Measurements from ENCODE around the gene ZHX3.

ZHX3 gene

GRCh38 chr20:41204304-41205265, 112.9 kb downstream of the ZHX3 start:
- TF ChIP-seq, protein P1, sequence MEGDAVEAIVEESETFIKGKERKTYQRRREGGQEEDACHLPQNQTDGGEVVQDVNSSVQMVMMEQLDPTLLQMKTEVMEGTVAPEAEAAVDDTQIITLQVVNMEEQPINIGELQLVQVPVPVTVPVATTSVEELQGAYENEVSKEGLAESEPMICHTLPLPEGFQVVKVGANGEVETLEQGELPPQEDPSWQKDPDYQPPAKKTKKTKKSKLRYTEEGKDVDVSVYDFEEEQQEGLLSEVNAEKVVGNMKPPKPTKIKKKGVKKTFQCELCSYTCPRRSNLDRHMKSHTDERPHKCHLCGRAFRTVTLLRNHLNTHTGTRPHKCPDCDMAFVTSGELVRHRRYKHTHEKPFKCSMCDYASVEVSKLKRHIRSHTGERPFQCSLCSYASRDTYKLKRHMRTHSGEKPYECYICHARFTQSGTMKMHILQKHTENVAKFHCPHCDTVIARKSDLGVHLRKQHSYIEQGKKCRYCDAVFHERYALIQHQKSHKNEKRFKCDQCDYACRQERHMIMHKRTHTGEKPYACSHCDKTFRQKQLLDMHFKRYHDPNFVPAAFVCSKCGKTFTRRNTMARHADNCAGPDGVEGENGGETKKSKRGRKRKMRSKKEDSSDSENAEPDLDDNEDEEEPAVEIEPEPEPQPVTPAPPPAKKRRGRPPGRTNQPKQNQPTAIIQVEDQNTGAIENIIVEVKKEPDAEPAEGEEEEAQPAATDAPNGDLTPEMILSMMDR (IDR thresholded peaks at IDR 0.05; ENCODE audit: extremely low read depth, missing control alignments) = no peak
- DNase-seq (ENCODE audit: low spot score) = no peak

- no peak for DNase-seq (ENCODE audit: low spot score)
- TF ChIP-seq, protein P1 (IDR thresholded peaks at IDR 0.05; ENCODE audit: extremely low read depth, missing control alignments) = no peak
These were observed 113.9 kb downstream of the ZHX3 start for GRCh38 chr20:41203660-41204059.

GRCh38 chr20:41202426-41202825, 115.1 kb downstream of the ZHX3 start:
- TF ChIP-seq, protein P1 (IDR thresholded peaks at IDR 0.05; ENCODE audit: extremely low read depth, missing control alignments) = no peak
- DNase-seq (ENCODE audit: low spot score) = no peak

- no peak for DNase-seq (ENCODE audit: low spot score)
- TF ChIP-seq, protein P1 (IDR thresholded peaks at IDR 0.05; ENCODE audit: extremely low read depth, missing control alignments) = no peak
These were observed 115.8 kb downstream of the ZHX3 start for GRCh38 chr20:41201760-41202159.

GRCh38 chr20:41200446-41201202, 116.9 kb downstream of the ZHX3 start:
- TF ChIP-seq, protein P1 (IDR thresholded peaks at IDR 0.05; ENCODE audit: extremely low read depth, missing control alignments) = no peak
- no peak for DNase-seq (ENCODE audit: low spot score)

GRCh38 chr20:41198443-41198842, 119.1 kb downstream of the ZHX3 start:
- TF ChIP-seq, protein P1 (IDR thresholded peaks at IDR 0.05; ENCODE audit: extremely low read depth, missing control alignments) = no peak
- no peak for DNase-seq (ENCODE audit: low spot score)

All from GM20000 (cell line).